Stimulated activated CD4-positive, alpha-beta T cell treated with anti-CD3 and anti-CD28 coated beads, Interleukin-15, amount 100 ng/mL, for 1 hour (primary cell): ENCODE data around the gene ZNF697.
"Not testable (repeated sequence)": the region's sequence is repeated elsewhere in the genome, so short reads cannot be mapped to it uniquely, and the experiment has no call there.

Experiments used
- DNase-seq, 2 donors: peaks; one replicate each; pipeline ENCODE4 v3.0.0-alpha.2; 2020; ENCODE audit warnings: low read depth in 1 of 2, low spot score in 1 of 2

ZNF697 gene

DNA sequence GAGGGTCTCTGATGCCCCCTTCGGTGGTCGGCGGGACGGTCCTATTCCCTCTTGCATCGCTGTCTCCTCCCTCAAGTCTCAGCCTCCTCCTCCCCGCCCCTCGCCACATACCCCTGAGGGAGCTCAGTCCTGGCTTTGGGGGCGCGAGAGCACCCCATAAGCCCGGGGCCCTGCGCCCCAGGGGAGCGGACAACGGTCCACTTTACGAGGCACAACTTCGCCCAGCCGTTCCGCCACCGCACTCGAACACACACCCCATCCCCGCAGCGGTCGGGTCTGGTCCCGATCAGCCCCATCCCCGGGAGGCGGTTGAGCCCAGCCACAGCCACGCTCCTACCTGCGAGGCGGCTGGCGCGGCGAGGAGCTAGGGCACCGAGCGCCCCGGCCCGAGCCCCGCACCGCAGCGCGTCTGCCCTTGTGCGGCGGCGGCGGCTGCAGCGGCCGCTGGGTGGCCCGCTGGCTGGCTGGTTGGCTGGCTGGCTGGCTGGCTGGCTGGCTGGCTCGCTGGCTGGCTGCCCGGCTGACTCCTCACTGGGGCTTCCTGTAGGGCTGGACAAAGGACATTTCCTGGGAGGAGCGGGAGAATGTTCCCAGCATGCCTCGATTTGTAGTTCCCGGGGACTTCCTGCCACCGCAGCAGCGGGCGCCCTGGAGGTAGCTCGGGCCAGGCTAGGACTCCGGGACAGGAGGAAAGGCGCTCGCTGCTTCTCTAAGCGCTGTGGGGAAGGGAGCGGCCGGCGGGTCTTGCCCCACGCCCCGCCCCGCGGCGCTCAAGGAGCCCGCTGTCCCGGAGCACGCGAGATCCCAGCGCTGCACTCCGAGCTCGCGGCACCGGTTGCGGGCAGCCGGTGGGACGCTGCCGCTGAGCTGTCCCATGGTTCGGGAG, at the start of gene ZNF697:
Gene ZNF697 (minus strand): TSS at position 533 of the 886 bp plus-strand sequence. CDS start 22,166 bp downstream, outside the sequence.
- DNase-seq: peak in 1 of 2 donors; percentile 24

- no peak for DNase-seq
Observed at GRCh38 chr1:119697598-119697997, 49.5 kb upstream of the ZNF697 start.

- DNase-seq: not testable (repeated sequence)
Observed at GRCh38 chr1:119696863-119697262, 48.8 kb upstream of the ZNF697 start.

GRCh38 chr1:119689511-119689910, 41.4 kb upstream of the ZNF697 start:
- DNase-seq: no peak

- no peak for DNase-seq
Observed at GRCh38 chr1:119688810-119689209, 40.7 kb upstream of the ZNF697 start.

DNA sequence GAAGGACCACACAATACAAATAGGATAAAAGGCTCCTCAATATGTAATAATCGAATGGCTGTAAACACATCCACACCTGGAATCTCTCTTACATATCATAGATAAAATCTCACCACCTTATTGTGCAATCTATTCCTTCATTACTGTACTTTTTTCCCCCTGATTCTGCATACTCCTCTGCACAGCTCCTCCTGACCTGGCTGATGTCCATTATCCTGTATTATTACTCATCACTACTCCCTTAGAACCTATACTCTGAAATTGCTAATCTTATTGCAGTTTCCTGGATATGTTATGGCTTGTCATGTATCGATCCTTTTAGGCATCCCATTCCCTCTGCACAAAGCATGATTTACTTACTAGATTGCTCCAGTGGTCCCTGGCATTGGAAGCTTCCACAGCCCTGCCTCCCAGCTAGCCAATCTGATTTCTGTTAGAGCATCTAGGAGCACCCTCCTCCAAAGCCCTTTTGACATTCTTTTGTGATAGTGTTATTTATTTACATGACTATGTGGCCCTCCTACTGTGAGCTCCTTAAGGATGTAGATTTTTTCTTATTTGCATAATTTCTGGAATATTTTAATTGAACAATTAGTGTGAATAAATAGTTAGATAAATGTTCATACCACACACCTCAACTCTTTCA, 39.5 kb upstream of the ZNF697 start:
- no peak for DNase-seq

DNA sequence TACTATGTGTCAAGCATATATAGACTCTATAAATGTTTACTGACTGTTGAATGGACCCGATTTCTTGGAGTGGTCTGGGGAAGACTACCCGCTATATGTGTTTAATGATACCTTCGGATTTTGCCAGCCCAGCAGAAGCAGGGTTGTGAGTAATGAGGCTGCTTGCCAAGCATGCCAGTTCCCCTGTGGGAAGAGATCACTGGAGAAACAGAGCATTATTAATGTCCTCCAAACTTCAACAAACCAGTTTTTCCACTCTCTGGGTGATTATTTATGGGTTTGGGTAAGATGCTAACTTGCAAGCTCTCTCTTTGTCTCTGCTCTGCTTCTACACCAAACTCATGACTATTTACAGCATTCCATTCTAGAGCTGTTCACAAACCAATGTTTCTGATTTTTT, 38.6 kb upstream of the ZNF697 start:
- no peak for DNase-seq

GRCh38 chr1:119683893-119684292, 35.8 kb upstream of the ZNF697 start:
- DNase-seq: no peak

GRCh38 chr1:119682141-119682540, 34.1 kb upstream of the ZNF697 start:
- DNase-seq: no peak

GRCh38 chr1:119681560-119681959, 33.5 kb upstream of the ZNF697 start:
- no peak for DNase-seq

DNA sequence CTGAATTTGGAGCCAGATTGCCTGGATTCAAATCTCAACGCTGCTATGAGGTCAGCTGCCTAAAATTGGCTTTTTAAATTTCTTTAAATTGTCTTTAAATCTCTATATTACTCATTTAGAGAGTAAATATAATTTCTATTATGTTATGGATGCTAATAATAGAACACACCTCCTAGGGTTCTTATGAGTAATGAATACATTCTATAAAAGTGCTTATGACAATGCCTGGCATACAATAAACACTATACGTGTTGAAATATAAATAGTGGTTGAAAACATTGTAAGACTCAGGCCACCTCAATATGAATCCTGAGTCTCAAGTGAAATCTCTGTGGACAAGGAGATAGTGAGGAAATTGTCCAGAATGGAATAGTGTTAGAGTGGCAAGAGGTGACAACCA, 32.7 kb upstream of the ZNF697 start:
- no peak for DNase-seq

DNA sequence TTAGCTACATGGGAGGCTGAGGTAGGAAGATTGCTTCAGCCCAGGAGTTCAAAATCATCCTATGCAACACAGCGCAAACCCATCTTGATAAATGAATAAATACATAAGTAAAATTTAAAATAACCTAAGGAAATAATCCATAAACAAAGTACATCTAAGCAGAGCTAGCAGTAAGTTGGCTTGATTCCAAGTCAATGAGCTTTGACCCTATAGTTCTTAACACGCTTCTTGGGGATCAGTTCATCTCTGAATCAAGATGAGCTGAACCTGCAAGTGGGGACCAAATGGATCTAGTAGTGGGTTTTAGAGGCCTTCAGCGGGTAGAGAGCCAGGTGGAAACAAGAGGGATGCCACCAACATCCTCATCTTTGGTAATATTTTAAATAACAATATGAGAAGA, 32.1 kb upstream of the ZNF697 start:
- no peak for DNase-seq

GRCh38 chr1:119679223-119679622, 31.2 kb upstream of the ZNF697 start:
- no peak for DNase-seq

DNA sequence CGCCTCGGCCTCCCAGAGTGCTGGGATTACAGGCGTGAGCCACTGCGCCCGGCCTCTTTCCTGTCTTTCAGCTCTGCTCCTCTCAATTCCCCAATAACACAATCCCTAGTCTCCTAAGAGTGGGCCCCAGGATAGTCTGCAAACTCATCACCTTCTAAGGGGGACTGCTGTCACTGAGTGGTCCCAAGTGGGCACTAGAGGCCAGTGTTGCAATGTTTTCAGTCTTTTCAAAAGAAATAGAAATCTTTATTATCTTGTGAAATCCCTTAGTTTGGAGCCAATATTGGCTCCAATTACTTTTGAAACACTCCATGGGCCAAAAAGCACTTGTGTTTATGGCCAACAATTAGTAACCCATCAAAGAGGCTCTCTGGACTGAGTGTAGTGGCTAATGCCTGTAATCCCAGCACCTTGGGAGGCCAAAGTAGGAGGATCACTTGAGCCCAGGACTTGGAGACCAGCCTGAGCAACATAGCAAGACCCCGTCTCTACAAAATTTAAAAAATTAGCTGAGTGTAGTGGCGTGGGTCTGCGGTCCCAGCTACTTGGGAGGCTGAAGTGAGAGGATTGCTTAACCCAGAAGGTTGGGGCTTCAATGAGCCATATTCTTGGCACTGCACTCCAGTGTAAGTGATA, 28.6 kb upstream of the ZNF697 start:
- DNase-seq: no peak

GRCh38 chr1:119675349-119676345, 27.6 kb upstream of the ZNF697 start:
- DNase-seq: peak in 1 of 2 donors; percentile 6

GRCh38 chr1:119674835-119675289, 26.8 kb upstream of the ZNF697 start:
- no peak for DNase-seq

DNA sequence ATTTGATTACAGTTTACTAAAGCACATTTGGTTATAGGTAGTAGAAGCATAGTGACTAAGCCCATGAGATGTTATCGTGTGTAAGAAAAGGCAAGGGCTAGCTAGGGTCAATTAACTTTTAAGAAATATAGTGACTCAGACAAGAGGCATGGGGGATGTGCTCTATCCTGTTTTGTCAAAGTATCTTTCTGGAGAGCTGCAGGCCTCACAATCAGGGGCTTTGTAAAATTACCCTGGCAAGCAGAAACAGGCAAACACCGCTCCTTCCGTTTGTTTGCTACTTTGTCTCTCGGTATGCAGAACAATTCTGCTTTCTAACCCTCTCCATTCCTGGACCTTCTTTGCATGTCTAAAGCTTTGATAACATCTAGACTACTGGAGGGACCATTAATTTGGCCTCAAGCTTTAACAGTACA, 26.1 kb upstream of the ZNF697 start:
- no peak for DNase-seq

DNA sequence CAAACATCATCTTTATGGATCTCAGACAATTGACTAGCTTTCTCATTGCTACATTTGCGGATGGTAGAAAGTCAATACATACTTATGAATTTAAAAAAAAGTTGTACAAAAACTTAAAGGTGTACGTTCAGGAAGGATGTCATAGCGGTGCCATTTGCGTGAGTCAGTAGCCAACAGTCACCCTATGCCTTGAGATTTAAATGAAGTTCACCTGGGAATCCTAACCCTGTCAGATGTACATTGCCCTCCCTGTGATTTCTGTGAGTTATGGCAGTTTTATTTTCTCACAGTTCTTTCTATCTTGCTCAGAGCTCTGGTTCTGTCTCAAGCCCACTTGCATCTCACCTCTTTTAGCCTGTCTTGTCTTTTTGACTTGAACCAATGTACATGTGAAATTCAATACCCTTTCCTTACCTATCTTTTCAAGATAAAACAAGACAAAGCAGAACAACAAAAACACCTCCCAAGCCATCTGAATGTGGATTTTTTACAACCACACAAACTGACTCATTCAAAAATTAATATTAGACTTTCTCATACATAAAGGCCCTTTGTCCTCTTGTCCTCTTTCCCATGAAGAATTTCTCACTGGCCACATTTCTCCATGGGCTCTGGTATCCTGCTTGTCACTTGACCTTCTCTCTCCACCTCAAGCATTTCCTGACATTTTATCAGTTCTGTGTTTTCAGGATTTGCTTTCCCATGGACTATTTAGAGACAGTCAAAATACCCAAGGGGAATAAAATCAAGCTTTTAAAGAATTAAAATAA, 25.3 kb upstream of the ZNF697 start:
- no peak for DNase-seq

DNA sequence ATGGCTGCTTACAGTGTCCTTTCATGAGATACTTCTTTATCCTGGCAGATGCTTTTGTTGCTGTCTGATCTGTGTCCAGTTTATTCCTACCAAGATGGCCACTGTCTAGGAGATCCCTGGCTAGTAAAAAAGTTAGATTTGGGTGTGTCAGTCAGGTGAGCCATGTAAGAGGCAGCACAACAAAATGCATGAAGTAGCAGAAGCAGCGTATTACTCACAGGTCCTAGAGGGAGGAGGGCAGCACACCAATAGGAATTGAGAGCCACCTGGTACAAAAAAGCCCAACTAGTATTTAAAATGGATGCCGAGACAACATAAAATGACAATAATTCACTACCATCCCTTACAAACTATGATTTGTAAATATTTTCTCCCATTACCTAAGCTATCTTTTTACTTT, 22.8 kb upstream of the ZNF697 start:
- no peak for DNase-seq

DNA sequence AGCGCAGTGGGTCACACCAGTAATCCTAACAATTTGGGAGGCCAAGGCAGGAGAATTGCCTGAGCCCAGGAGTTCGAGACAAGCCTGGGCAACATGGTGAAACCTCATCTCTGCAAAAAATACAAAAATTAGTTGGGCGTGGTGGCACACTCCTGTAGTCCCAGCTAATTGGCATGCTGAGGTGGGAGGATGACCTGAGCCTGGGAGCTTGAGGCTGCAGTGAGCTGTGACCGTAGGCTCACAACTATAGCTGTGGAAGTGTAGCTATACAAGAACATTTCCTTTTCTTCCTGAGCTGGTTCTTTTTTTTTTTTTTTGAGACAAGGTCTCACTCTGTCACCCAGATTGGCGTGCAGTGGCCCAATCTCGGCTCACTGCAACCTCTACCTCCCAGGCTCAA, 19.1 kb upstream of the ZNF697 start:
- DNase-seq: no peak
